AG04450 (cell line): ENCODE measurements around the gene MTHFD2L. TPM values are rescaled to one million over a fixed set of nuclear protein-coding genes. Genes with fewer than 3 reads are reported as not detected.

Source experiments
- CTCF ChIA-PET: fragments of 300-600, 350-600 bp; formaldehyde crosslinking; extraction: SDS; loops from one replicate; lab custom pipeline; 2022; ENCODE audit warnings: antibody characterized with exemption, inconsistent platforms; lab: Charles Lee
- POLR2A ChIA-PET: fragments of 350-600 bp; formaldehyde crosslinking; extraction: SDS; loops from one replicate; lab custom pipeline; 2021; ENCODE audit warnings: antibody characterized with exemption, inconsistent platforms; lab: Yijun Ruan, JAX
- DNase-seq: peaks from one replicate; pipeline ENCODE4 v3.0.0-alpha.2; 2011; ENCODE audit warnings: low read depth, low spot score
- H3K27ac ChIP-seq: one replicate; pipeline ENCODE4 v1.5.1; 2012; ENCODE audit warnings: low read depth, low read length, control low read depth
- H3K27me3 ChIP-seq: one replicate; pipeline ENCODE4 v1.6.0; 2012; ENCODE audit warnings: low read length; ENCODE audit not compliant: control insufficient read depth, insufficient read depth
- H3K4me3 ChIP-seq: 2 replicates; pipeline ENCODE4 v1.5.1; 2011; ENCODE audit warnings: mild to moderate bottlenecking, low read depth, low read length, control low read depth
- H3K9me3 ChIP-seq: 2 replicates; pipeline ENCODE4 v1.5.1; 2012; ENCODE audit warnings: low read length; ENCODE audit not compliant: control insufficient read depth, insufficient read depth
- CTCF ChIP-seq: IDR thresholded peaks from 2 replicates; pipeline ENCODE4 v1.5.1; 2011; ENCODE audit warnings: low read depth, low read length, control low read depth, inconsistent platforms
- polyA plus RNA-seq: library from polyadenylated mRNA; depleted of rRNA; stranded (reverse); fragments of >200 nt; gene quantifications from 2 replicates; pipeline ENCODE4 v1.2.3, GENCODE V29; 2011

MTHFD2L gene
- polyA plus RNA-seq, 1 experiment, result 6.2 TPM

DNA sequence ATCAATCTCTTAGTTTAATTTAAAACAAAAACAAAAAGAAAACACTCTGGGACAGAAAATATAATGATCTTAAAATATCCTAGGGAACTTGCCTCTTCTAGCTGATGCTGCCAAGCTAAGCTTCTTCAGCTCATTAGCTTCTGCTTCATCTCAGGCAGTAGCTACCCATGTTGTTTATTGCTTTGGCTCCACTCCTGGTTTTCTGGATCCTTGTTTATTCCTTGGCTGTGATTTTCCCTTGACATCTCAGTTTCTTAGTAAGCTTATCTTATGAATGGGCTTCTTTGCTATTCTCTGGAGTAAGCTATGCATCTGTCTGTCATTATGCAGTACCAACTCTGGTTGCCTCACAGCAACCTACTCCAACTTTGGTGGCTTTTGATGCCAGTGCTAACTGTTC, 5.1 kb upstream of the MTHFD2L start:
- CTCF ChIA-PET, result interaction anchor here (0.8 to 1.3 kb wide), 2 partner anchors 20 to 523 kb away, joined by 4 to 6 read pairs; no protein-coding TSS in a partner anchor
- H3K9me3 ChIP-seq, result no peaks in the 10 kb centered on the region
- TF ChIP-seq CTCF, result no peak
- H3K27me3 ChIP-seq, result no peaks in the 10 kb centered on the region
- H3K4me3 ChIP-seq, result no peak overlapping the region
- DNase-seq, result no peak
- POLR2A ChIA-PET, result no interaction called here
- H3K27ac ChIP-seq, result no peak overlapping the region

DNA sequence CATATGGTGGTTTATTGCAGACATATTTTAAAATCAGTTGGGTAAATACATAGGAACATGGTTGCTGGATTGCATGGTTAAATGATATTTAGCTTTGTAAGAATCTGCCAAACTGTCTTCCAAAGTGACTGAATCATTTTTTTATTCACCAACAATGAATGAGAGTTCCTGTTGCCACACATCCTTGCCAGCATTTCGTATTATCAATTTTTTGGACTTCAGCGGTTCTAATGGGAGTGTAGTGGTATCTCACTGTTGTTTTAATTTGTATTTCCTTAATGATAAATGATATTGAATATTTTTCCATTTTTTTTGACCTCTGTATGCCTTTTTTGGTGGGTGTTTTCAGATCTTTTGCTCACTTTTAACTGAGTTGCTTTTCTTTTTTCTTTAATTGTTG, 1.4 kb upstream of the MTHFD2L start:
- TF ChIP-seq CTCF, result no peak
- Histone ChIP-seq H3K27me3 (no peaks in the 10 kb centered on the region), H3K27ac (no peak overlapping the region), H3K4me3 (no peak overlapping the region), H3K9me3 (no peaks in the 10 kb centered on the region)
- no peak for DNase-seq
- ChIA-PET POLR2A (no interaction called here), CTCF (no interaction called here)

DNA sequence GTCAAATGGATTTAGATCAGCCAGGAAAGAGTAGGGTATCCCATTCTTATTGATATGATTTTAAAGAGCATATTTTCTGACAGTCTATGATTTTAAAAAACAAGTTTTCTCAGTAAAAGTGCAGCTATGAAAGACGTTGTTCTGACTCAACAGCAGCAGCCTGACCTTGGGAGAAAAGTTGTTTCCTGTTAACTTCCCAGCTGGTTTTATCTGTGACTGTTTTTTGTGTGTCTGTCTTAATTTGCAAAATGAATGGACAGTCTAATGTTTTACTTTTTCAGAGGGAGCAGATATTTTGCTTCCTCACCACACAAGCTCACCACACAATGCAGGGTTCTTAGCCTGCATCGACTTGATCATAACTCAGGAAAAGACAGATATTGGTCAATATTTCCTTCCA, 764 bp upstream of the MTHFD2L start:
- TF ChIP-seq CTCF, result no peak
- Histone ChIP-seq H3K4me3 (peak overlapping the region; percentile 84), H3K27me3 (no peaks in the 10 kb centered on the region), H3K9me3 (no peaks in the 10 kb centered on the region), H3K27ac (peak overlapping the region; percentile 85)
- CTCF ChIA-PET, result interaction anchor here (1.0 kb wide), 1 partner anchor 23 kb away, joined by 4 read pairs; no protein-coding TSS in a partner anchor
- POLR2A ChIA-PET, result interaction anchor here (0.7 to 1.0 kb wide), 2 partner anchors 74 to 547 kb away, joined by 3 read pairs; no protein-coding TSS in a partner anchor
- no peak for DNase-seq

DNA sequence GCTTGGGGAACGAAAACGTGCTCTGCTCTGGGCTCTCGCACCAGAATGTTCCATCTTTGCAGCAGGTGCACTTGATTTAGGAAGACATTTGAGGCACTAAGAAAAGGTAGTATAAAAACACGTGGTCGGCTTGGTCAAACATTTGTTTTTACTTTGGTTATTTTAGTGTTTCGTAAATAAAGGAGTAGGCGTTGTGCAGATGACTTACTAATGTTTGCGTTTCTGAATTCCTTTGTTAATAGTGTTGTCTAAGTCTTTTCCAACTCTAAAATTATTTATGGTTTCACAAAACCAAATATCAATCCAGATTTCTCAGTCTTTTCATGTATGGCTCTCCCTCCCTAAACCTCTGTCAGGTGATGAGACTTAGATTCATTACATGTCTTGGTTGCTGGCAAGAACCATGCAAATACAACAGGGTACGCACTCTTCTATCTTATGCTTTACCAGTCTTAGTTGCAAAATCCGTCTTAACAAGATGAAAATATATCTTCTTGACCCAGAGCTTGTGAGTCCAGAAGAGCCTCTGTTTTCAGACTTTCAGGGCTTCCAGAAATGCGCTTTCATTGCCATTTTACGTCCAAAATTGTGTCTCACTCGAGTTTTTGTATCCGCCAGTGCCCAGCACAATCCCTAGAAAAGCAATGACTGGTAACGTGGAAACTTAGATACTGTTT, 686 bp downstream of the MTHFD2L start:
- Histone ChIP-seq H3K27ac (no peak overlapping the region), H3K27me3 (no peaks in the 10 kb centered on the region), H3K4me3 (peak overlapping the region; percentile 84), H3K9me3 (no peaks in the 10 kb centered on the region)
- no peak for DNase-seq
- CTCF ChIA-PET, result no interaction called here
- TF ChIP-seq CTCF, result no peak
- POLR2A ChIA-PET, result no interaction called here

DNA sequence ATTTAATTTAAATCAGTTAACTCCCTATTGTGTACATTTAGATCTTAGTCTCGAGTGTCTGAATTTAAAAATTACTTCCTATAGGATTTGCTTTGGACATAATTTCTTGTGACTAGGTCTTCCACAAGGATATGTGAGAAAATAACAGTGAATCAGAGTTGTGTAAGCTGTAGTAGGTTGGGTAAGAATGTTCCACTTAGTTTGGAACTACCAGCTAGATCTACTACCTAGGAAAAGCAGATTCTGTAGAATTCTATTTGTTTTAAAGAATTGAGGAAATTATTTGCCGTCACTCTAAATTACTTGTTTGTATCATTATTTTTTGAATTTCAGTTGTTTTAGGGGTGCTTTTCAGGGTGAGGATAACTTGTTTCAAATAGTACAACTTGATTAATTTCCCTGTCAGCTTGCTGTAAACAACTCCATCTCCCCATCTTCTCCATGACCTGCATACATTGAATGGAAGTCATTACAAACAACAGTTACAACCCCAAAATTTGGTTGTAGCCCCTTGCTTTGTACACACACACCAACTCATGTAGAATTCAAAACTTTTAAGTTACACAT, 1.3 kb downstream of the MTHFD2L start:
- ChIA-PET CTCF (no interaction called here), POLR2A (no interaction called here)
- DNase-seq, result no peak
- no peak overlapping the region for H3K27ac ChIP-seq
- peak overlapping the region; percentile 84 for H3K4me3 ChIP-seq
- TF ChIP-seq CTCF, result no peak
- no peaks in the 10 kb centered on the region for H3K9me3 ChIP-seq
- H3K27me3 ChIP-seq, result no peaks in the 10 kb centered on the region
